NCI-H1694 (cell line): ENCODE measurements around the gene ADORA2B.
"Not testable (repeated sequence)": the region's sequence is repeated elsewhere in the genome, so short reads cannot be mapped to it uniquely, and the experiment has no call there.

Source experiments
- DNase-seq: peaks from one replicate; lab custom pipeline; 2025; lab: John Stamatoyannopoulos, UW

The ADORA2B gene

GRCh38 chr17:15944759-15945526, at the start of gene ADORA2B:
ADORA2B (plus strand) TSS chr17:15945130; CDS start chr17:15945249, 119 bp downstream.
- DNase-seq: no peak

- no peak for DNase-seq
These were observed 48.7 kb upstream of the ADORA2B start for GRCh38 chr17:15896277-15896676.

GRCh38 chr17:15896834-15897233, 48.1 kb upstream of the ADORA2B start:
- no peak for DNase-seq

- not testable (repeated sequence) for DNase-seq
These were observed 45.3 kb upstream of the ADORA2B start for GRCh38 chr17:15899596-15899995.

GRCh38 chr17:15900871-15901270, 44.1 kb upstream of the ADORA2B start:
- no peak for DNase-seq

GRCh38 chr17:15905236-15905635, 39.7 kb upstream of the ADORA2B start:
- not testable (repeated sequence) for DNase-seq

- no peak for DNase-seq
These were observed 37.6 kb upstream of the ADORA2B start for GRCh38 chr17:15907290-15907689.

GRCh38 chr17:15908378-15908777, 36.6 kb upstream of the ADORA2B start:
- no peak for DNase-seq

GRCh38 chr17:15909481-15909991, 35.4 kb upstream of the ADORA2B start:
- DNase-seq: no peak

- DNase-seq: no peak
These were observed 34.1 kb upstream of the ADORA2B start for GRCh38 chr17:15910791-15911190.

- not testable (repeated sequence) for DNase-seq
These were observed 33.2 kb upstream of the ADORA2B start for GRCh38 chr17:15911701-15912100.

- DNase-seq: no peak
These were observed 32.4 kb upstream of the ADORA2B start for GRCh38 chr17:15912416-15912955.

- no peak for DNase-seq
These were observed 31.1 kb upstream of the ADORA2B start for GRCh38 chr17:15913826-15914225.

GRCh38 chr17:15914400-15915170, 30.3 kb upstream of the ADORA2B start:
- no peak for DNase-seq

- DNase-seq: no peak
These were observed 29.0 kb upstream of the ADORA2B start for GRCh38 chr17:15915961-15916360.

- no peak for DNase-seq
These were observed 27.9 kb upstream of the ADORA2B start for GRCh38 chr17:15917021-15917437.

- DNase-seq: no peak
These were observed 27.4 kb upstream of the ADORA2B start for GRCh38 chr17:15917438-15918027.

GRCh38 chr17:15918261-15918660, 26.7 kb upstream of the ADORA2B start:
- no peak for DNase-seq

- no peak for DNase-seq
These were observed 26.2 kb upstream of the ADORA2B start for GRCh38 chr17:15918661-15919259.

- DNase-seq: no peak
These were observed 25.5 kb upstream of the ADORA2B start for GRCh38 chr17:15919466-15919865.

- no peak for DNase-seq
These were observed 24.1 kb upstream of the ADORA2B start for GRCh38 chr17:15920758-15921239.

- DNase-seq: no peak
These were observed 23.3 kb upstream of the ADORA2B start for GRCh38 chr17:15921640-15922039.
